ENCODE data around the gene COA8.
A peak's percentile ranks its signal among the peaks of the same experiment; 100 is the strongest.

Gene COA8

DNA sequence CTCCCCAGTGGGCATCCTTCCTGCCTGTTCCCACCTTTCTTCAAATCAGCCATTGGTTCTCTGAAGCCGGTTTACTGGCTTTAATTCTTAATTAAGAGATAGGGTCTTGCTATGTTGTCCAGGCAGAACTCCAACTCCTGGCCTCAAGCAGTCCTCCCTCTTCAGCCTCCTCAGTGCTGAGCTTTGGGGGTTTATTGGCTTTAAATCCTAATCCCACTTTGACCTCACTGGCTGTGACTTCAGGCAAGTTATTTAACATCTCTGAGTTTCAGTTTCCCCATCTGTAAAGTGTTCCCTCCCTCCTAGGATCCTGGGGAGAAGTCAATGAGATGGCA, 35.9 kb upstream of the COA8 start:
- DNase-seq (ENCODE audit: low read depth): no peak
- TF ChIP-seq, protein P1, sequence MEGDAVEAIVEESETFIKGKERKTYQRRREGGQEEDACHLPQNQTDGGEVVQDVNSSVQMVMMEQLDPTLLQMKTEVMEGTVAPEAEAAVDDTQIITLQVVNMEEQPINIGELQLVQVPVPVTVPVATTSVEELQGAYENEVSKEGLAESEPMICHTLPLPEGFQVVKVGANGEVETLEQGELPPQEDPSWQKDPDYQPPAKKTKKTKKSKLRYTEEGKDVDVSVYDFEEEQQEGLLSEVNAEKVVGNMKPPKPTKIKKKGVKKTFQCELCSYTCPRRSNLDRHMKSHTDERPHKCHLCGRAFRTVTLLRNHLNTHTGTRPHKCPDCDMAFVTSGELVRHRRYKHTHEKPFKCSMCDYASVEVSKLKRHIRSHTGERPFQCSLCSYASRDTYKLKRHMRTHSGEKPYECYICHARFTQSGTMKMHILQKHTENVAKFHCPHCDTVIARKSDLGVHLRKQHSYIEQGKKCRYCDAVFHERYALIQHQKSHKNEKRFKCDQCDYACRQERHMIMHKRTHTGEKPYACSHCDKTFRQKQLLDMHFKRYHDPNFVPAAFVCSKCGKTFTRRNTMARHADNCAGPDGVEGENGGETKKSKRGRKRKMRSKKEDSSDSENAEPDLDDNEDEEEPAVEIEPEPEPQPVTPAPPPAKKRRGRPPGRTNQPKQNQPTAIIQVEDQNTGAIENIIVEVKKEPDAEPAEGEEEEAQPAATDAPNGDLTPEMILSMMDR (conservative IDR thresholded peaks at IDR 0.05; ENCODE audit: low read depth, low read length): no peak
- no peak overlapping the region for H3K4me3 ChIP-seq (ENCODE audit: low read length)

DNA sequence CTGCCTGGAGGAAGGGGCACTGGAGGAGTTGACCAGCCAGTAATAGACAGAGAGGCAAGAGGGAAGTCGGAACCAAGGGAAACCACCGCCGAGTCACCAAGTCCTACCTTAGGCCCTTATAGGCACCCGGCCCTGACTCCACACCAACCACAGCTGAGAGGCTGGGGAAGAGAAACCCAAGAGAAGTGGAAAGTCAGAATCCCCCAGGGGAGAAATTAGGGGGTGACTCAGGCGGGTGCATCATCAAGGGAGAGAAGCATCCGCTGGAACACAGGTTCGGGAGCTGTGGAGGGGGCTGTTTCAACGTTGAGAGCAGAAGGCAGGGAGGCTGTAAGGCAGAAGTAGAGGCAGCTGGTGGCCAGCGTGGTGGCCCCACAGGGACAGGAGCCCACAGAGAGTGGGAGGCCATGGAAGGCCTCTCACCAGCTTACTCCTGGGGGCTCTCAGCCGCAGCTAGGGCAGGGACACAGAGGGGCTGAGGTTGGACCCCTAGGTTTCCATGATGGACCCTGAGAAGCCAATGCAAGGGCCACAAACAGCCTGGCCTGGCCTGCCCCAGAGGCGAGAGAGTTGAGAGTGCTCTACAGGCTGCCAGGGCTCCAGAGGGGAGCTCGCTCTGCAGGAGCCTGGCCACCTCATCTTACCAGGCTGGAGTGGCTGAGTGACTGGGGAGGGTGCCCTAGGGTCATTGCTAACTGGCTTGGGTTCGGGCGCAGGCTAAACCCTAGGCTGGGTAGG, 35.2 kb upstream of the COA8 start:
- TF ChIP-seq, protein P1 (conservative IDR thresholded peaks at IDR 0.05; ENCODE audit: low read depth, low read length): no peak
- no peak for DNase-seq (ENCODE audit: low read depth)

DNA sequence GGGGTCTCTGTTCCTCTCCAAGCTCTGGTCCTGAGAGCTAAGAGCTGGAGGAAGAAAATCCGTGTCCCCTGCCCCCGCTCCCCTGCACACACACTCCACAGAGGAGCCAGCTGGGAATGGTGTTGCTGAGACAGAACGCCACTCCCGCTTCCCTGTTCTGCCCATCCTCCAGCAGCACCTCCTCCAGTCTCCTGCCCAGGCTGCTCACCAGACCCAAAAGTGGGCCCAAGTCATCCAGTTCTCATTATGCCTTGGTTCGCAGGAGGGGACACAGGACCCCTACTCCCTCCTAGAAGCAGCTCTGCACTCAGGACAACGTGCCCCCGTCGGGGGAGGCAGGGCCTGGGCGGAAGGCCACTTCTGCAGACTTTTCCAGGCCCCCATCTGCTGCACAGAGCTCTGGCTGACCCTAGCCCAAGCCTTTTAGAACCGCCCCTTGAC, 34.6 kb upstream of the COA8 start:
- TF ChIP-seq, protein P1 (conservative IDR thresholded peaks at IDR 0.05; ENCODE audit: low read depth, low read length): no peak
- H3K4me3 ChIP-seq (ENCODE audit: low read length): peak overlapping the region; percentile 61
- DNase-seq (ENCODE audit: low read depth): no peak

More for the DNA sequence above, 35.2 kb upstream of the COA8 start:
- no peak overlapping the region for H3K4me3 ChIP-seq (ENCODE audit: low read length)

DNA sequence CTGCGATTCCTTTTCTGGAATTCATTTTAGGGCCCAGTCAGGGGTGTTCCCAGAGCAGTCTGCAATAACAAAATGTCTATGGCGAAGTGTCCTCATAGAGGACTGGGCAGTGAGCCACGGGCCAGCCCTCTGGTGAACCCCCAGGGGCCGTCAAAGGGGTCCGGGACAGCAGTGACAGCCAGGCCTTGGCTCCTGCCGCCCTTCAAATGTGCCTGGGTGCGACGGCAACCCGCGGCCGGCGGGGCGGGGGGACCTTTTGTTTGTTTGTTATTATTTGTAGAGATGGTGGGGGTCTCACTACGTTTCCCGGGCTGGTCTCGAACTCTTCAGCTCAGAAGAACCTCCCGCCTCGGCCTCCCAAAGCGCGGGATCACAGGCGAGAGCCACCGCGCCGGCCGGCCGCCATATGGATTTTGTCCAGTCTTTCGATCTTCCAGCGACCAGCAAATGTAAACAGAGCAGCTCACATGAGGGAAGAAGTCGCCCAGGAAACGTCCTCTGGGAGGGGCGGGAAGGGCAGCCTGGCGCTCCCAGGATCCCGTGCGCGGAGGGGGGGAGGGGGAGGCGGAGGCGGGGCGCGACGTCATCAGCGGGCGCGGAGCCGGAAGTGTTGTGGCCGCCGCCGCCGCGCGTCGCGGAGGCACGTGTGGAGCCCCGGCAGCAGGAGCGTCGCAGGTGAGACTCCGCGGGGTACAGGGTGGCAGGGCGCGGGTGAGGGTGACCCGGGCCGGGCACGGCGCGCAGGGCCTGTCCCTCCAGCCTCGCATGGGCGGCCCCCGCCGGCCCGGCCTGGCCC, 34.0 kb upstream of the COA8 start, which contains the start of gene TRMT61A:
Gene TRMT61A (plus strand): TSS at position 610 of the 796 bp plus-strand sequence. CDS start 783 bp downstream, outside the sequence.
- peak within 1 kb of the TSS; percentile 90 for H3K4me3 ChIP-seq (ENCODE audit: low read length)
- no peak for DNase-seq (ENCODE audit: low read depth)
- TF ChIP-seq, protein P1 (conservative IDR thresholded peaks at IDR 0.05; ENCODE audit: low read depth, low read length): no peak

DNA sequence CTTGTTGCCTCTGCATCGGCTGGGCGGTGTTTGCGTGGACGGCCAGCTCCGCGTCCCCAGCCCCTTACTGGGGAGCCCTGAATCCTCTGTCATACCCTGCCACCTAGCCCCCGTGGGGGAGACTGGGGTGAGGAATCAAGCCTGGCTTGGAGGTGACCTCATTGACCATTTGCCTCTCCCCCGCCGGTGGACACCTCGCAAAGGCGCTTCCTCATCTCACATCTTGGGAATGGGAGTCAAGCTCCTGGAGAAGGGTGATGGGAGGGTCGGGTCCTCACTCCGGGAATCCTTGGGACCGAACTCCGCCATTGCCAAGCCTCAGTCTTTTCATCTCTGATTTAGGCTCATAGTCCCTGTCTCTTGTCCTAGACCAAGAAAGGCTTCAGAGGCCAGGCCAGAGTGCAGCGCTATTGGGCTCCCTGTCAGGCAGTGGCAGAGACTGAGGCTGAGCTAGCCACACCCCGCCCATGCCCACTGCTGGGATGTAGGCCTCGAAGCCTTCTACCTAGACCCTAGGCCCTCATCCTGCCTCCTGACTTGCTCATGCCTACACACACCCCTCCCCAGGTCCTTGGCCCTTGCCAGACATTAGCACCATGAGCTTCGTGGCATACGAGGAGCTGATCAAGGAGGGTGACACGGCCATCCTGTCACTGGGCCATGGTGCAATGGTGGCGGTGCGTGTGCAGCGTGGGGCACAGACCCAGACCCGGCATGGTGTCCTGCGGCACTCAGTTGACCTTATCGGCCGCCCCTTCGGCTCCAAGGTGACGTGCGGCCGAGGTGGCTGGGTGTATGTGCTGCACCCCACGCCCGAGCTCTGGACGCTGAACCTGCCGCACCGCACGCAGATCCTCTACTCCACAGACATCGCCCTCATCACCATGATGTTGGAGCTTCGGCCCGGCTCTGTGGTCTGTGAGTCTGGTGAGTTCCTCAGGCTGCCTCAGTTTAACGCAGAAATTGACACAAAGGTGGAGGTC, 33.1 kb upstream of the COA8 start:
- peak overlapping the region; percentile 90 for H3K4me3 ChIP-seq (ENCODE audit: low read length)
- TF ChIP-seq, protein P1 (conservative IDR thresholded peaks at IDR 0.05; ENCODE audit: low read depth, low read length): no peak
- DNase-seq (ENCODE audit: low read depth): no peak

DNA sequence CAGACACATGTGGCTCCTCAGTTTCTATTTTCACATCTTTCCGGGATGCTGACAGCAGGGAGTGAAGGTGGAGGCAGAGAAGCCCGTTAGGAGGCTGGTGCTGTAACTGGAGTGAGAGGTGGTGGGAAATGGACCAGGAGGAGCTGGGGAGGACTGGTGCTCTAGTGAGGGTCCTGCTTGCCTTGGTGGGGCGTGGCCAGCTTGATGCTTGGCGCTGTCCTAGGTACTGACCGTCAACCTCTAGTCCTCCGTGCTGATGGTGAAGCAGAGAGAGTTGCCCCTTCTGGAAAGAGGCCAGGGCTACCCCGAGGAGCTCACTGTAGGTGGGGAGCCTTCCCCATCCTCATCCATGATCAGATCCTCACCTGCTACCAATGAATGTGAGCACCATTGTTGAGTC, 32.4 kb upstream of the COA8 start:
- DNase-seq (ENCODE audit: low read depth): no peak
- TF ChIP-seq, protein P1 (conservative IDR thresholded peaks at IDR 0.05; ENCODE audit: low read depth, low read length): no peak
- H3K4me3 ChIP-seq (ENCODE audit: low read length): peak overlapping the region; percentile 90
